ENCODE measurements around the gene RPS5.
"Not testable (repeated sequence)": the region's sequence is repeated elsewhere in the genome, so short reads cannot be mapped to it uniquely, and the experiment has no call there.

The RPS5 gene

DNA sequence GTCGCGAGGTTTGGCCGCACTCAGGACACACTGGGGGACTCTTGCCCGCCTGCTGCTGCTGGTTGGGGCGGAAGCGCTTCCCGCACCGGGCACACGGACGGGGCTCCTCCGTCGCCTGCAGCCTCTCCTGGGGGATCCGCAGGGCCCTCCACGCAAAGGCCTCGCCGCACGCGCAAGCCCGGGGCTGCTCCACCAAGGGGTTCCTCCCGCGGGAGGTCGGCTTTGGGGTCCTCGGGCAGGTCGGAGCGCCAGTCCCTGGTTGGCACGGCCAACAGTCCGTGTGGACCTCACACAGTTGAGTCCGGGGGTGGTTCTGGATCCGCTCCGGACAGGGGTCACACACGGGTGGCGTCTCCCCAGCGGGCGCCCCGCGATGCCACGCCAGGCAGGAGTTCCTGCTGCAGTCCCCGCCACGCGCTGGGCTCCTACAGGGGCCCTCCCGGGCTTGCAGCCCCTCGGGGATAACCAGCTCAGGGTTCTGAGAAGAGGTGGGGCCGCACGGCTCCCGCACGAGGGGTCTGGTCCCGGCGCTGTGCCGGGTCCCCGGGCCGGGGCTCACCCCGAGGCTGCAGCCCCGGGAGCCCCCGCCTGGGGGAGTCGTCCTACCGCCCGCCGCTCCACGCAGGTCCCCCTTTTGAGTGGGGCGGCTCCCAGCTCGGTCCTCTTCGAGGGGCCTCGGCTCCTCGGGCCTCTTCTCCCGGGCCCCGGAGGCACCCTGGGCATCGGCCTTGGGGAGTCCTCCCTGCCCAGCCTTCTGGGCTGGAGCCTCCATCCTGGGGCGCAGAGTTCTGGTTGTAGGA, 18.3 kb upstream of the RPS5 start:
- in situ Hi-C loops (cut with HindIII; ENCODE audit: low sequenced_read_pairs) = no loop called here
- TF ChIP-seq CTCF (IDR thresholded peaks at IDR 0.05; ENCODE audit: low read depth, low read length) = no peak
- no peak for DNase-seq (ENCODE audit: low read depth, low spot score)
- H3K4me3 ChIP-seq (ENCODE audit: low read depth, low read length) = no peak overlapping the region

GRCh38 chr19:58372311-58373133, 14.5 kb upstream of the RPS5 start:
- no peak for TF ChIP-seq CTCF (IDR thresholded peaks at IDR 0.05; ENCODE audit: low read depth, low read length)
- H3K4me3 ChIP-seq (ENCODE audit: low read depth, low read length) = no peak overlapping the region
- in situ Hi-C loops (cut with HindIII; ENCODE audit: low sequenced_read_pairs) = no loop called here
- no peak for DNase-seq (ENCODE audit: low read depth, low spot score)

GRCh38 chr19:58374200-58374599, 12.9 kb upstream of the RPS5 start:
- TF ChIP-seq CTCF (IDR thresholded peaks at IDR 0.05; ENCODE audit: low read depth, low read length) = no peak
- H3K4me3 ChIP-seq (ENCODE audit: low read depth, low read length) = no peak overlapping the region
- in situ Hi-C loops (cut with HindIII; ENCODE audit: low sequenced_read_pairs) = no loop called here
- no peak for DNase-seq (ENCODE audit: low read depth, low spot score)

DNA sequence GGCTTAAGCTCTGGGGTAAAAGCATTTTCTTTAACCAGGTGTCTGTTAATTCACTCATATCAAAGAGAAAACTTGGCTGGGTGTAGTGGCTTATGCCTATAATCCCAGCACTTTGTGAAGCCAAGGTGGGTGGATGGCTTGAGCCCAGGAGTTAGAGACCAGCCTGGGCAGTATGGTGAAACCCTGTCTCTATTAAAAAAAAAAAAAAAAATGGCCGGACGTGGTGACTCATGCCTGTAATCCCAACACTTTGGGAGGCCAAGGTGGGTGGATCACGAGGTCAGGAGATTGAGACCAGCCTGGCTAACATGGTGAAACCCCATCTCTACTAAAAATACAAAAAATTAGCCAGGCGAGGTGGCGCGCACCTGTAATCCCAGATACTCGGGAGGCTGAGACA, 10.3 kb upstream of the RPS5 start:
- DNase-seq (ENCODE audit: low read depth, low spot score); in situ Hi-C loops (cut with HindIII; ENCODE audit: low sequenced_read_pairs); H3K4me3 ChIP-seq (ENCODE audit: low read depth, low read length): not testable (repeated sequence)

DNA sequence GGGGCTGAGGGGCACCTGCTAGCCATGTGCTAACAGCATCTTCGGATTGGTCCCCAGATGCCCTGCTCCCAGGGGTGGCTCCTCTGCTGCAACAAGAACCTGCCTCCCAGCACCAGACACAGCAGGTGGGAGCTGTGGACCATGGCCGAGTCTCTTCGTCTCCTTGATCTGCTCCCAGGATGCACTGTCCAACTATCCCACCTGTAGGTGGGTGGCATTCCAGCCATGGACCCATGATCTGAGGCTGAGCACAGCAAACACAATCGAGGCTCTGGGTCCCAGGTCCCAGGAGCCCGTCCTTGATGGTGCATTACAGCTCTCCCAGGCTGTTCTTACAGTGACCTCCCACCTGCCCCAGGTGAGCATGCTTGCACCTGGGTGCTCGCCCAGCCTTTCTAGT, 7.8 kb upstream of the RPS5 start:
- no peak overlapping the region for H3K4me3 ChIP-seq (ENCODE audit: low read depth, low read length)
- DNase-seq (ENCODE audit: low read depth, low spot score) = no peak
- in situ Hi-C loops (cut with HindIII; ENCODE audit: low sequenced_read_pairs) = no loop called here
- no peak for TF ChIP-seq CTCF (IDR thresholded peaks at IDR 0.05; ENCODE audit: low read depth, low read length)

GRCh38 chr19:58380037-58380661, 6.9 kb upstream of the RPS5 start:
- H3K4me3 ChIP-seq (ENCODE audit: low read depth, low read length) = peak overlapping the region; percentile 80
- DNase-seq (ENCODE audit: low read depth, low spot score) = no peak
- in situ Hi-C loops (cut with HindIII; ENCODE audit: low sequenced_read_pairs) = no loop called here
- TF ChIP-seq CTCF (IDR thresholded peaks at IDR 0.05; ENCODE audit: low read depth, low read length) = no peak

All from astrocyte of the spinal cord (primary cell).